ENCODE data around the gene BACH2. TPM values are rescaled to one million over a fixed set of nuclear protein-coding genes. Genes with fewer than 3 reads are reported as not detected.

Gene BACH2
- total and polyA plus RNA-seq, 4 experiments from 2014 or later: 6.5 to 48.0 (median 25.8) TPM

- H3K9me3 ChIP-seq (ENCODE audit: control insufficient read depth in 1 of 2, low read length in 2 of 2): no peaks in the 10 kb centered on the region
- ChIA-PET CTCF (ENCODE audit: partially characterized antibody) (interaction anchor here (1.2 kb wide), 1 partner anchor 16 kb away, joined by 4 read pairs; no protein-coding TSS in a partner anchor), POLR2A (ENCODE audit: partially characterized antibody) (interaction anchor here (1.5 to 2.2 kb wide), 3 partner anchors 17 to 51 kb away, joined by 7 to 9 read pairs (median 8); no protein-coding TSS in a partner anchor)
- H3K36me3 ChIP-seq (ENCODE audit: insufficient read depth, low read length): no peaks in the 10 kb centered on the region
- Mint-ChIP-seq H3K27me3 (no peaks in the 10 kb centered on the region), H3K4me1 (peaks cover 63 to 97% (median 81%) of the 10 kb centered on the region in 4 donors), H3K4me3 (peak overlapping the region; percentile 3 to 90 (median 74)), H3K9me3 (no peaks in the 10 kb centered on the region), H3K36me3 (no peaks in the 10 kb centered on the region), H3K27ac (peak overlapping the region; percentile 65 to 97 (median 92))
- intact Hi-C loops (cut with micrococcal nuclease): loop anchor here (1.0 to 2.0 kb wide), 2 partner anchors 16 to 41 kb away; no protein-coding TSS in a partner anchor
- H3K4me1 ChIP-seq (ENCODE audit: insufficient read depth, low read length): peaks cover 90% of the 10 kb centered on the region
- DNase-seq: peak; percentile 79 to 89 (median 80)
- no peaks in the 10 kb centered on the region for H3K27me3 ChIP-seq (ENCODE audit: insufficient read depth, low read length)
- no peak overlapping the region for H3K4me3 ChIP-seq (ENCODE audit: low read length in 2 of 2)
- H3K27ac ChIP-seq (ENCODE audit: low read depth, low read length): peak overlapping the region; percentile 32
Measured at GRCh38 chr6:90233994-90234393, 62.6 kb downstream of the BACH2 start.

DNA sequence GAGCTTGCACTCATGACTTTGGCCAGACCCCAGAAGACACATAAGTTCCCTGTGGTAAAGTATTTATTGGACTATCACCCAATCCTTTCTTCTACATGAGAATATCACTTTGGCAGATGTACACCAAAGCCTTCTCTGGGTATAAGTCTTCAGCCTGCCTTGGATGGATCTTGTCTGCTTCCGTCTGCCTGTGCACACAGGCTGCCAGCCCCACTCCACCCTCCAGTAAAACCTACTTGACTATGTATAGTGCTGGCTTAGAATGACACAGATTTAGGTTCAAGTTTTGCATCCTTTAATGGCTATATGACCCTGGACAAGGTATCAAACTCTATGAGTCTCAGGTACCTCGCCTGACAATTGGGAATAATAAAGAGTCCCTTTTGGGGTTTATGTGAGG lies 63.4 kb downstream of the BACH2 start:
- Histone ChIP-seq H3K4me3 (ENCODE audit: low read length in 2 of 2) (no peak overlapping the region), H3K27me3 (ENCODE audit: insufficient read depth, low read length) (no peaks in the 10 kb centered on the region), H3K27ac (ENCODE audit: low read depth, low read length) (peak overlapping the region; percentile 32), H3K4me1 (ENCODE audit: insufficient read depth, low read length) (peaks cover 82% of the 10 kb centered on the region), H3K9me3 (ENCODE audit: control insufficient read depth in 1 of 2, low read length in 2 of 2) (no peaks in the 10 kb centered on the region), H3K36me3 (ENCODE audit: insufficient read depth, low read length) (no peaks in the 10 kb centered on the region)
- CTCF ChIA-PET (ENCODE audit: partially characterized antibody): interaction anchor here (1.1 kb wide), 1 partner anchor 63 kb away, joined by 4 read pairs; no protein-coding TSS in a partner anchor
- Mint-ChIP-seq H3K4me3 (peak overlapping the region in 6 of 8 donors; percentile 2 to 90 (median 63)), H3K36me3 (no peaks in the 10 kb centered on the region), H3K4me1 (peaks cover 59 to 94% (median 75%) of the 10 kb centered on the region in 4 donors), H3K27ac (peak overlapping the region; percentile 65 to 97 (median 92)), H3K9me3 (no peaks in the 10 kb centered on the region), H3K27me3 (no peaks in the 10 kb centered on the region)
- intact Hi-C loops (cut with micrococcal nuclease): no loop called here
- DNase-seq: no peak
- POLR2A ChIA-PET (ENCODE audit: partially characterized antibody): no interaction called here

- POLR2A ChIA-PET (ENCODE audit: partially characterized antibody): interaction anchor here (0.6 kb wide), 1 partner anchor 241 kb away, joined by 3 read pairs; no protein-coding TSS in a partner anchor
- Mint-ChIP-seq H3K4me1 (peaks cover 58 to 93% (median 74%) of the 10 kb centered on the region in 4 donors), H3K36me3 (peaks cover 0 to 8% of the 10 kb centered on the region in 2 donors), H3K27me3 (no peaks in the 10 kb centered on the region), H3K4me3 (peak overlapping the region in 5 of 8 donors; percentile 25 to 82 (median 46)), H3K27ac (peak overlapping the region in 6 of 7 donors; percentile 61 to 92 (median 88)), H3K9me3 (no peaks in the 10 kb centered on the region)
- intact Hi-C loops (cut with micrococcal nuclease): no loop called here
- Histone ChIP-seq H3K4me3 (ENCODE audit: low read length in 2 of 2) (no peak overlapping the region), H3K36me3 (ENCODE audit: insufficient read depth, low read length) (no peaks in the 10 kb centered on the region), H3K9me3 (ENCODE audit: control insufficient read depth in 1 of 2, low read length in 2 of 2) (no peaks in the 10 kb centered on the region), H3K4me1 (ENCODE audit: insufficient read depth, low read length) (peaks cover 68% of the 10 kb centered on the region), H3K27me3 (ENCODE audit: insufficient read depth, low read length) (no peaks in the 10 kb centered on the region), H3K27ac (ENCODE audit: low read depth, low read length) (no peak overlapping the region)
- no peak for DNase-seq
- CTCF ChIA-PET (ENCODE audit: partially characterized antibody): interaction anchor here (1.1 kb wide), 1 partner anchor 64 kb away, joined by 4 read pairs; no protein-coding TSS in a partner anchor
Measured at GRCh38 chr6:90231798-90232197, 64.8 kb downstream of the BACH2 start.

DNA sequence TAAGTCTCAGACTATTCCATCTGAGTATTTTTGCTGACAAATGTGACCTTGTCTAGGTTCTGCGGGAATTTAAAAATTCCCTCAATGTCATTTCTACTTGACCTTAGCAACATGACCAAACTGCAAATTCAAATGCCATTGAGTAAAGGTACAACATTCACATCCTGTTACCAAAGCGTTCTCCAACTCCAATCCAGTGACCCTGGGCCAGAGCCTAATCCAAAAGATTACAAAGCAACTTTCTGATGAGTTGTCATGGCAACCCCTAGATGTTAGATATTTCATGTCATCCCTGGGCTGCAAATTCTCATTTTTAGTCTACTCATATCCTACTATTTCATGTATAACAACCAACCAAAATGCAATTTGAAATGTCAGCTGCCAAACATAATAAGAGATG lies 65.3 kb downstream of the BACH2 start:
- Mint-ChIP-seq H3K27ac (peak overlapping the region in 3 of 7 donors; percentile 51 to 92 (median 71)), H3K27me3 (no peaks in the 10 kb centered on the region), H3K4me1 (peaks cover 56 to 93% (median 71%) of the 10 kb centered on the region in 4 donors), H3K4me3 (peak overlapping the region in 4 of 8 donors; percentile 25 to 82 (median 58)), H3K9me3 (no peaks in the 10 kb centered on the region), H3K36me3 (peaks cover under 1 to 10% of the 10 kb centered on the region in 2 donors)
- Histone ChIP-seq H3K4me3 (ENCODE audit: low read length in 2 of 2) (no peak overlapping the region), H3K27ac (ENCODE audit: low read depth, low read length) (no peak overlapping the region), H3K4me1 (ENCODE audit: insufficient read depth, low read length) (peaks cover 63% of the 10 kb centered on the region), H3K9me3 (ENCODE audit: control insufficient read depth in 1 of 2, low read length in 2 of 2) (no peaks in the 10 kb centered on the region), H3K36me3 (ENCODE audit: insufficient read depth, low read length) (no peaks in the 10 kb centered on the region), H3K27me3 (ENCODE audit: insufficient read depth, low read length) (no peaks in the 10 kb centered on the region)
- intact Hi-C loops (cut with micrococcal nuclease): no loop called here
- ChIA-PET CTCF (ENCODE audit: partially characterized antibody) (no interaction called here), POLR2A (ENCODE audit: partially characterized antibody) (no interaction called here)
- no peak for DNase-seq

GRCh38 chr6:90230548-90231215 lies 66.0 kb downstream of the BACH2 start:
- peak overlapping the region in 6 of 7 donors; percentile 46 to 92 (median 61) for H3K27ac Mint-ChIP-seq
- DNase-seq: no peak
- peaks cover 3 to 13% of the 10 kb centered on the region in 2 donors for H3K36me3 Mint-ChIP-seq
- CTCF ChIA-PET (ENCODE audit: partially characterized antibody): no interaction called here
- POLR2A ChIA-PET (ENCODE audit: partially characterized antibody): no interaction called here
- no peaks in the 10 kb centered on the region for H3K27me3 Mint-ChIP-seq
- Histone ChIP-seq H3K27me3 (ENCODE audit: insufficient read depth, low read length) (no peaks in the 10 kb centered on the region), H3K4me3 (ENCODE audit: low read length in 2 of 2) (no peak overlapping the region), H3K27ac (ENCODE audit: low read depth, low read length) (no peak overlapping the region), H3K36me3 (ENCODE audit: insufficient read depth, low read length) (no peaks in the 10 kb centered on the region), H3K9me3 (ENCODE audit: control insufficient read depth in 1 of 2, low read length in 2 of 2) (no peaks in the 10 kb centered on the region), H3K4me1 (ENCODE audit: insufficient read depth, low read length) (peaks cover 57% of the 10 kb centered on the region)
- peaks cover 50 to 93% (median 67%) of the 10 kb centered on the region in 4 donors for H3K4me1 Mint-ChIP-seq
- H3K4me3 Mint-ChIP-seq: peak overlapping the region in 4 of 8 donors; percentile 23 to 82 (median 58)
- no peaks in the 10 kb centered on the region for H3K9me3 Mint-ChIP-seq
- intact Hi-C loops (cut with micrococcal nuclease): no loop called here

- Mint-ChIP-seq H3K4me1 (peaks cover 44 to 90% (median 59%) of the 10 kb centered on the region in 4 donors), H3K36me3 (peaks cover 7 to 18% of the 10 kb centered on the region in 2 donors), H3K4me3 (peak overlapping the region in 1 of 8 donors; percentile 23), H3K27me3 (no peaks in the 10 kb centered on the region), H3K9me3 (no peaks in the 10 kb centered on the region), H3K27ac (peak overlapping the region in 3 of 7 donors; percentile 1 to 23 (median 17))
- intact Hi-C loops (cut with micrococcal nuclease): no loop called here
- no peaks in the 10 kb centered on the region for H3K27me3 ChIP-seq (ENCODE audit: insufficient read depth, low read length)
- H3K27ac ChIP-seq (ENCODE audit: low read depth, low read length): no peak overlapping the region
- H3K4me3 ChIP-seq (ENCODE audit: low read length in 2 of 2): no peak overlapping the region
- ChIA-PET POLR2A (ENCODE audit: partially characterized antibody) (no interaction called here), CTCF (ENCODE audit: partially characterized antibody) (interaction anchor here (1.2 kb wide), 1 partner anchor 44 kb away, joined by 3 read pairs; no protein-coding TSS in a partner anchor)
- peaks cover 45% of the 10 kb centered on the region for H3K4me1 ChIP-seq (ENCODE audit: insufficient read depth, low read length)
- H3K36me3 ChIP-seq (ENCODE audit: insufficient read depth, low read length): no peaks in the 10 kb centered on the region
- no peaks in the 10 kb centered on the region for H3K9me3 ChIP-seq (ENCODE audit: control insufficient read depth in 1 of 2, low read length in 2 of 2)
- DNase-seq: no peak
Measured at GRCh38 chr6:90229331-90230010, 67.2 kb downstream of the BACH2 start.

DNA sequence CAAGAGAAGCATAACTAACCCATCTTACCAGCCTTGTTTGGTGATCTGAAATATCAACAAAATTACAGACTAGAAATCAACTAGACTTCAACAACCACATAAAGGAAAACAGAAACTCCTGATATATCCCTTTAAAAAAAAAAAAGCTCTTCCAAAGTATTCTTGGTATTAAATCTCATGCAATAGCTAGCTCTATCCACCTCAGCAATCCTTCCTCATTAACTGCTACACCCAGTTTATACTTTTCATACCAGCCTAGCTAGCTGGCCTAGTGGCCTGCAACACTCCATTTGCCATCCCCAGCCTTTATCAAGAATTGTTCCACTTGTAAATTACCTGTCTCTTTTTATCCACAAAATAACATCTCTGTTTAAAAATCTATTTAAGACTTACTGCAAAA lies 69.0 kb downstream of the BACH2 start:
- Mint-ChIP-seq H3K4me1 (peaks cover 29 to 75% (median 42%) of the 10 kb centered on the region in 4 donors), H3K9me3 (peaks cover 2 to 14% (median 7%) of the 10 kb centered on the region in 8 donors), H3K27me3 (no peaks in the 10 kb centered on the region), H3K27ac (peak overlapping the region in 4 of 7 donors; percentile 0 to 54 (median 32)), H3K36me3 (peaks cover 14 to 27% of the 10 kb centered on the region in 2 donors), H3K4me3 (no peak overlapping the region)
- intact Hi-C loops (cut with micrococcal nuclease): no loop called here
- Histone ChIP-seq H3K4me1 (ENCODE audit: insufficient read depth, low read length) (peaks cover 27% of the 10 kb centered on the region), H3K36me3 (ENCODE audit: insufficient read depth, low read length) (no peaks in the 10 kb centered on the region), H3K4me3 (ENCODE audit: low read length in 2 of 2) (no peak overlapping the region), H3K27me3 (ENCODE audit: insufficient read depth, low read length) (no peaks in the 10 kb centered on the region), H3K27ac (ENCODE audit: low read depth, low read length) (no peak overlapping the region), H3K9me3 (ENCODE audit: control insufficient read depth in 1 of 2, low read length in 2 of 2) (peaks cover 0 to 4% of the 10 kb centered on the region in 2 donors)
- CTCF ChIA-PET (ENCODE audit: partially characterized antibody): no interaction called here
- DNase-seq: no peak
- POLR2A ChIA-PET (ENCODE audit: partially characterized antibody): no interaction called here
